ENCODE measurements around the gene DAB1. TPM values are rescaled to one million over a fixed set of nuclear protein-coding genes. Genes with fewer than 3 reads are reported as not detected.

DAB1 gene
- total RNA-seq, 4 donors from 2014 or later = 0.48 to 1.1 (median 0.70) TPM

GRCh38 chr1:57138432-57139078, 285.3 kb downstream of the DAB1 start:
- no peak for DNase-seq (ENCODE audit: low spot score)
- ATAC-seq (ENCODE audit: low FRiP score) = no peak
- TF ChIP-seq CTCF (IDR thresholded peaks at IDR 0.05) = no peak

GRCh38 chr1:57137980-57138379, 285.9 kb downstream of the DAB1 start:
- DNase-seq (ENCODE audit: low spot score) = no peak
- ATAC-seq (ENCODE audit: low FRiP score) = no peak
- no peak for TF ChIP-seq CTCF (IDR thresholded peaks at IDR 0.05)

- no peak for TF ChIP-seq CTCF (IDR thresholded peaks at IDR 0.05)
- ATAC-seq (ENCODE audit: low FRiP score) (no peak), DNase-seq (ENCODE audit: low spot score) (no peak)
Observed at GRCh38 chr1:57134803-57135202, 289.1 kb downstream of the DAB1 start.

GRCh38 chr1:57133686-57134085, 290.2 kb downstream of the DAB1 start:
- no peak for TF ChIP-seq CTCF (IDR thresholded peaks at IDR 0.05)
- ATAC-seq (ENCODE audit: low FRiP score) = peak; percentile 22
- DNase-seq (ENCODE audit: low spot score) = no peak

- no peak for TF ChIP-seq CTCF (IDR thresholded peaks at IDR 0.05)
- peak; percentile 37 for ATAC-seq (ENCODE audit: low FRiP score)
- DNase-seq (ENCODE audit: low spot score) = no peak
Observed at GRCh38 chr1:57132993-57133622, 290.8 kb downstream of the DAB1 start.

- no peak for TF ChIP-seq CTCF (IDR thresholded peaks at IDR 0.05)
- DNase-seq (ENCODE audit: low spot score) (no peak), ATAC-seq (ENCODE audit: low FRiP score) (peak; percentile 85)
Observed at GRCh38 chr1:57131701-57132394, 292.0 kb downstream of the DAB1 start.

All from omental fat pad (tissue), 4 donors.